Ishikawa (cell line): ENCODE measurements around the gene ZER1.

Source experiments
- CEBPB ChIP-seq: IDR thresholded peaks from 2 replicates; pipeline ENCODE4 v1.6.1; 2012
- CREB1 ChIP-seq: IDR thresholded peaks from 2 replicates; pipeline ENCODE4 v1.6.1; 2012; ENCODE audit warnings: low read depth
- EGR1 ChIP-seq: IDR thresholded peaks from 2 replicates; pipeline ENCODE4 v1.6.1; 2012
- EP300 ChIP-seq: IDR thresholded peaks from 2 replicates; pipeline ENCODE4 v1.6.1; 2012; ENCODE audit warnings: borderline replicate concordance
- FOXM1 ChIP-seq: IDR thresholded peaks from 2 replicates; pipeline ENCODE4 v1.6.1; 2012; ENCODE audit warnings: low read depth, borderline replicate concordance
- MAX ChIP-seq: IDR thresholded peaks from 2 replicates; pipeline ENCODE4 v1.6.1; 2012
- NFIC ChIP-seq: IDR thresholded peaks from 2 replicates; pipeline ENCODE4 v1.6.1; 2012
- RAD21 ChIP-seq: IDR thresholded peaks from 2 replicates; pipeline ENCODE4 v1.6.1; 2012; ENCODE audit warnings: low read depth
- REST ChIP-seq: IDR thresholded peaks from 2 replicates; pipeline ENCODE4 v1.6.1; 2012; ENCODE audit warnings: low read depth, mild to moderate bottlenecking
- TAF1 ChIP-seq: IDR thresholded peaks from 2 replicates; pipeline ENCODE4 v1.6.1; 2012; ENCODE audit warnings: low read depth, mild to moderate bottlenecking
- TCF12 ChIP-seq: IDR thresholded peaks from 2 replicates; pipeline ENCODE4 v1.6.1; 2012; ENCODE audit warnings: low read depth
- TEAD4 ChIP-seq: IDR thresholded peaks from 2 replicates; pipeline ENCODE4 v1.6.1; 2012
- USF1 ChIP-seq: IDR thresholded peaks from 2 replicates; pipeline ENCODE4 v1.6.1; 2012
- YY1 ChIP-seq: IDR thresholded peaks from 2 replicates; pipeline ENCODE4 v1.6.1; 2012; ENCODE audit warnings: low read depth
- ZBTB7A ChIP-seq: IDR thresholded peaks from 2 replicates; pipeline ENCODE4 v1.6.1; 2012; ENCODE audit warnings: low read depth

Gene ZER1

GRCh38 chr9:128798896-128799295 is 27.2 kb upstream of the ZER1 start:
- TF ChIP-seq TCF12: no peak
- no peak for TF ChIP-seq TEAD4
- no peak for TF ChIP-seq REST
- no peak for TF ChIP-seq FOXM1
- no peak for TF ChIP-seq YY1
- TF ChIP-seq ZBTB7A: no peak
- TF ChIP-seq USF1: no peak
- TF ChIP-seq MAX: no peak
- no peak for TF ChIP-seq CEBPB
- TF ChIP-seq EP300: no peak
- TF ChIP-seq TAF1: no peak
- no peak for TF ChIP-seq EGR1
- TF ChIP-seq CREB1: no peak
- no peak for TF ChIP-seq RAD21
- no peak for TF ChIP-seq NFIC

GRCh38 chr9:128792978-128793686 is 21.4 kb upstream of the ZER1 start:
- TF ChIP-seq USF1 (no peak), FOXM1 (no peak), RAD21 (no peak)

- no peak for TF ChIP-seq EP300
- TF ChIP-seq NFIC: no peak
Measured at GRCh38 chr9:128792134-128792533, 20.4 kb upstream of the ZER1 start.

- TF ChIP-seq CREB1: no peak
- no peak for TF ChIP-seq CEBPB
Measured at GRCh38 chr9:128790536-128790935, 18.8 kb upstream of the ZER1 start.

GRCh38 chr9:128788445-128788844 is 16.7 kb upstream of the ZER1 start:
- no peak for TF ChIP-seq CEBPB
- no peak for TF ChIP-seq TEAD4
- no peak for TF ChIP-seq EP300
- TF ChIP-seq CREB1: no peak
- TF ChIP-seq EGR1: no peak
- TF ChIP-seq MAX: no peak
- no peak for TF ChIP-seq REST
- TF ChIP-seq YY1: no peak
- TF ChIP-seq TAF1: no peak
- no peak for TF ChIP-seq FOXM1
- no peak for TF ChIP-seq RAD21

GRCh38 chr9:128787659-128788058 is 15.9 kb upstream of the ZER1 start:
- TF ChIP-seq TCF12: no peak
